Activated naive CD8-positive, alpha-beta T cell treated with anti-CD3 and anti-CD28 coated beads, Interleukin-2, amount 50 U/mL, for 24 hours (primary cell): ENCODE measurements around the gene PELO.

Experiments used
- ATAC-seq: fragments of 150-1000 bp; cut with Tn5 transposase; one replicate; pipeline ENCODE4 v1.10.0; 2021
- DNase-seq: peaks from one replicate; pipeline ENCODE4 v3.0.0; 2021
- H3K27ac Mint-ChIP-seq: one replicate; pipeline ENCODE4 v1.8.0; 2021; ENCODE audit warnings: mild to moderate bottlenecking, mixed read lengths
- H3K27me3 Mint-ChIP-seq: one replicate; pipeline ENCODE4 v1.8.0; 2021; ENCODE audit warnings: mixed read lengths
- H3K36me3 Mint-ChIP-seq: one replicate; pipeline ENCODE4 v1.8.0; 2021; ENCODE audit warnings: low read depth, mixed read lengths
- H3K4me1 Mint-ChIP-seq: one replicate; pipeline ENCODE4 v1.8.0; 2021; ENCODE audit warnings: mixed read lengths
- H3K4me3 Mint-ChIP-seq: one replicate; pipeline ENCODE4 v1.8.0; 2021; ENCODE audit warnings: mild to moderate bottlenecking, moderate library complexity, mixed read lengths
- H3K9me3 Mint-ChIP-seq: one replicate; pipeline ENCODE4 v1.8.0; 2021; ENCODE audit warnings: mixed read lengths

The PELO gene

GRCh38 chr5:52801329-52801728 lies 13.6 kb downstream of the PELO start:
- peaks cover 51% of the 10 kb centered on the region for H3K36me3 Mint-ChIP-seq
- H3K9me3 Mint-ChIP-seq = no peaks in the 10 kb centered on the region
- DNase-seq = no peak
- no peak for ATAC-seq
- peaks cover 75% of the 10 kb centered on the region for H3K4me1 Mint-ChIP-seq
- H3K27me3 Mint-ChIP-seq = peaks cover 2% of the 10 kb centered on the region
- H3K4me3 Mint-ChIP-seq = peak overlapping the region; percentile 94
- peak overlapping the region; percentile 98 for H3K27ac Mint-ChIP-seq

GRCh38 chr5:52802272-52802973 lies 14.7 kb downstream of the PELO start:
- H3K9me3 Mint-ChIP-seq = no peaks in the 10 kb centered on the region
- H3K4me1 Mint-ChIP-seq = peaks cover 72% of the 10 kb centered on the region
- ATAC-seq (no peak), DNase-seq (no peak)
- H3K27me3 Mint-ChIP-seq = peaks cover 2% of the 10 kb centered on the region
- H3K36me3 Mint-ChIP-seq = peaks cover 51% of the 10 kb centered on the region
- H3K4me3 Mint-ChIP-seq = peak overlapping the region; percentile 94
- no peak overlapping the region for H3K27ac Mint-ChIP-seq

GRCh38 chr5:52802974-52803336 lies 15.2 kb downstream of the PELO start:
- Mint-ChIP-seq H3K27ac (no peak overlapping the region), H3K27me3 (peaks cover 2% of the 10 kb centered on the region), H3K36me3 (peaks cover 51% of the 10 kb centered on the region), H3K4me3 (peak overlapping the region; percentile 94), H3K4me1 (peaks cover 70% of the 10 kb centered on the region), H3K9me3 (no peaks in the 10 kb centered on the region)
- ATAC-seq (no peak), DNase-seq (no peak)

GRCh38 chr5:52804387-52804791 lies 16.7 kb downstream of the PELO start:
- no peak overlapping the region for H3K27ac Mint-ChIP-seq

GRCh38 chr5:52804981-52805380 lies 17.3 kb downstream of the PELO start:
- Mint-ChIP-seq H3K27ac (no peak overlapping the region), H3K4me1 (peaks cover 54% of the 10 kb centered on the region)

More at GRCh38 chr5:52804387-52804791, 16.7 kb downstream of the PELO start:
- no peak for ATAC-seq
- peaks cover 2% of the 10 kb centered on the region for H3K27me3 Mint-ChIP-seq
- H3K36me3 Mint-ChIP-seq = peaks cover 51% of the 10 kb centered on the region
- peak overlapping the region; percentile 3 for H3K4me3 Mint-ChIP-seq
- peaks cover 58% of the 10 kb centered on the region for H3K4me1 Mint-ChIP-seq
- no peak for DNase-seq
- no peaks in the 10 kb centered on the region for H3K9me3 Mint-ChIP-seq

GRCh38 chr5:52805615-52806014 lies 17.9 kb downstream of the PELO start:
- H3K36me3 Mint-ChIP-seq = peaks cover 41% of the 10 kb centered on the region
- no peak overlapping the region for H3K27ac Mint-ChIP-seq
- ATAC-seq (no peak), DNase-seq (no peak)
- no peaks in the 10 kb centered on the region for H3K9me3 Mint-ChIP-seq
- H3K4me1 Mint-ChIP-seq = peaks cover 51% of the 10 kb centered on the region
- no peaks in the 10 kb centered on the region for H3K27me3 Mint-ChIP-seq
- no peak overlapping the region for H3K4me3 Mint-ChIP-seq

More at GRCh38 chr5:52804981-52805380, 17.3 kb downstream of the PELO start:
- no peaks in the 10 kb centered on the region for H3K9me3 Mint-ChIP-seq
- H3K36me3 Mint-ChIP-seq = peaks cover 48% of the 10 kb centered on the region
- no peaks in the 10 kb centered on the region for H3K27me3 Mint-ChIP-seq
- no peak for DNase-seq
- no peak overlapping the region for H3K4me3 Mint-ChIP-seq
- no peak for ATAC-seq

- DNase-seq (no peak), ATAC-seq (no peak)
- Mint-ChIP-seq H3K9me3 (no peaks in the 10 kb centered on the region), H3K4me1 (peaks cover 41% of the 10 kb centered on the region), H3K27ac (no peak overlapping the region), H3K4me3 (no peak overlapping the region), H3K27me3 (no peaks in the 10 kb centered on the region), H3K36me3 (peaks cover 28% of the 10 kb centered on the region)
Observed at GRCh38 chr5:52807037-52807436, 19.3 kb downstream of the PELO start.

GRCh38 chr5:52807723-52808122 lies 20.0 kb downstream of the PELO start:
- ATAC-seq (no peak), DNase-seq (no peak)
- Mint-ChIP-seq H3K9me3 (no peaks in the 10 kb centered on the region), H3K27ac (no peak overlapping the region), H3K4me1 (peaks cover 35% of the 10 kb centered on the region), H3K36me3 (peaks cover 22% of the 10 kb centered on the region), H3K27me3 (no peaks in the 10 kb centered on the region), H3K4me3 (no peak overlapping the region)

- no peaks in the 10 kb centered on the region for H3K9me3 Mint-ChIP-seq
- no peaks in the 10 kb centered on the region for H3K27me3 Mint-ChIP-seq
- no peak for DNase-seq
- H3K4me1 Mint-ChIP-seq = peaks cover 29% of the 10 kb centered on the region
- H3K27ac Mint-ChIP-seq = no peak overlapping the region
- no peak overlapping the region for H3K4me3 Mint-ChIP-seq
- H3K36me3 Mint-ChIP-seq = peaks cover 18% of the 10 kb centered on the region
- no peak for ATAC-seq
Observed at GRCh38 chr5:52808316-52808901, 20.7 kb downstream of the PELO start.

GRCh38 chr5:52809884-52810283 lies 22.2 kb downstream of the PELO start:
- H3K9me3 Mint-ChIP-seq = no peaks in the 10 kb centered on the region
- no peaks in the 10 kb centered on the region for H3K27me3 Mint-ChIP-seq
- ATAC-seq (no peak), DNase-seq (no peak)
- H3K36me3 Mint-ChIP-seq = peaks cover 8% of the 10 kb centered on the region
- H3K4me3 Mint-ChIP-seq = no peak overlapping the region
- H3K4me1 Mint-ChIP-seq = peaks cover 18% of the 10 kb centered on the region
- no peak overlapping the region for H3K27ac Mint-ChIP-seq

GRCh38 chr5:52810426-52810825 lies 22.7 kb downstream of the PELO start:
- DNase-seq = no peak
- peaks cover 12% of the 10 kb centered on the region for H3K4me1 Mint-ChIP-seq
- no peak overlapping the region for H3K27ac Mint-ChIP-seq
- H3K4me3 Mint-ChIP-seq = no peak overlapping the region
- H3K9me3 Mint-ChIP-seq = no peaks in the 10 kb centered on the region
- H3K27me3 Mint-ChIP-seq = no peaks in the 10 kb centered on the region
- no peak for ATAC-seq
- H3K36me3 Mint-ChIP-seq = peaks cover 3% of the 10 kb centered on the region

GRCh38 chr5:52811067-52811749 lies 23.5 kb downstream of the PELO start:
- no peak overlapping the region for H3K27ac Mint-ChIP-seq
- H3K36me3 Mint-ChIP-seq = no peaks in the 10 kb centered on the region
- H3K4me1 Mint-ChIP-seq = peaks cover 12% of the 10 kb centered on the region
- no peak for DNase-seq
- no peaks in the 10 kb centered on the region for H3K9me3 Mint-ChIP-seq
- H3K4me3 Mint-ChIP-seq = no peak overlapping the region
- no peaks in the 10 kb centered on the region for H3K27me3 Mint-ChIP-seq
- peak; percentile 59 for ATAC-seq

GRCh38 chr5:52814352-52815148 lies 26.8 kb downstream of the PELO start:
- no peak for DNase-seq
- Mint-ChIP-seq H3K4me3 (no peak overlapping the region), H3K9me3 (no peaks in the 10 kb centered on the region), H3K4me1 (peaks cover 5% of the 10 kb centered on the region), H3K36me3 (no peaks in the 10 kb centered on the region), H3K27ac (no peak overlapping the region), H3K27me3 (no peaks in the 10 kb centered on the region)
- no peak for ATAC-seq

- DNase-seq (no peak), ATAC-seq (no peak)
- no peak overlapping the region for H3K27ac Mint-ChIP-seq
- H3K9me3 Mint-ChIP-seq = no peaks in the 10 kb centered on the region
- H3K4me3 Mint-ChIP-seq = no peak overlapping the region
- H3K36me3 Mint-ChIP-seq = no peaks in the 10 kb centered on the region
- no peaks in the 10 kb centered on the region for H3K4me1 Mint-ChIP-seq
- no peaks in the 10 kb centered on the region for H3K27me3 Mint-ChIP-seq
Observed at GRCh38 chr5:52817818-52818217, 30.1 kb downstream of the PELO start.
